PC-3 (cell line): ENCODE measurements around the gene CBX6. TPM values are rescaled to one million over a fixed set of nuclear protein-coding genes. Genes with fewer than 3 reads are reported as not detected.

Experiments
- ATAC-seq: fragments of 200-7000 bp; cut with Tn5 transposase; 2 replicates; pipeline ENCODE4 v1.9.1; 2020; ENCODE audit warnings: mild to moderate bottlenecking, moderate library complexity
- BruUV-seq: library from RNA; stranded (reverse); fragments of 400-500 nt; replicated peaks from 2 replicates; lab custom pipeline; 2021; lab: Mats Ljungman, UMichigan
- CTCF ChIA-PET: fragments of 300-600 bp; sonication (Branson Sonifier 250); formaldehyde crosslinking; loops from one replicate; lab custom pipeline; 2022; ENCODE audit warnings: antibody characterized with exemption; lab: Charles Lee
- POLR2A ChIA-PET: fragments of 300-600 bp; sonication (Branson Sonifier 250); formaldehyde crosslinking; loops from one replicate; lab custom pipeline; 2022; ENCODE audit warnings: antibody characterized with exemption; ENCODE audit not compliant: unreplicated experiment; lab: Charles Lee
- DNase-seq: peaks from one replicate; pipeline ENCODE4 v3.0.0-alpha.2; 2015
- H2AFZ ChIP-seq: fragments of 300-600 bp; sonication (generic); 2 replicates; pipeline ENCODE4 v1.6.0; 2016; ENCODE audit warnings: antibody characterized with exemption, low read length
- H3F3A ChIP-seq: fragments of 300-600 bp; sonication (generic); one replicate; pipeline ENCODE4 v1.6.0; 2017; ENCODE audit warnings: antibody characterized with exemption, low read length, control low read depth, mild to moderate bottlenecking; ENCODE audit not compliant: unreplicated experiment
- H3K27ac ChIP-seq: fragments of 300-600 bp; sonication (generic); 2 replicates; pipeline ENCODE4 v1.5.1; 2016; ENCODE audit warnings: mild to moderate bottlenecking, low read length
- H3K27me3 ChIP-seq: fragments of 300-600 bp; sonication (generic); 2 replicates; pipeline ENCODE4 v1.6.1; 2016; ENCODE audit warnings: low read length, mixed read lengths
- H3K36me3 ChIP-seq: fragments of 300-600 bp; sonication (generic); 2 replicates; pipeline ENCODE4 v1.6.1; 2016; ENCODE audit warnings: low read depth, mixed run types, low read length, mixed read lengths
- H3K4me1 ChIP-seq: fragments of 300-600 bp; sonication (generic); 2 replicates; pipeline ENCODE4 v1.5.1; 2016; ENCODE audit warnings: low read length; ENCODE audit not compliant: insufficient read depth
- H3K4me2 ChIP-seq: fragments of 300-600 bp; sonication (generic); 2 replicates; pipeline ENCODE4 v1.6.0; 2016; ENCODE audit warnings: low read length
- H3K4me3 ChIP-seq: fragments of 300-600 bp; sonication (generic); 2 replicates; pipeline ENCODE4 v1.5.1; 2016; ENCODE audit warnings: mild to moderate bottlenecking, low read length, mixed read lengths
- H3K79me2 ChIP-seq: fragments of 300-600 bp; sonication (generic); 2 replicates; pipeline ENCODE4 v1.6.1; 2017; ENCODE audit warnings: low read length, mixed read lengths
- H3K9ac ChIP-seq: fragments of 300-600 bp; sonication (generic); 2 replicates; pipeline ENCODE4 v1.6.0; 2016; ENCODE audit warnings: mild to moderate bottlenecking, low read length
- H3K9me2 ChIP-seq: fragments of 300-600 bp; sonication (generic); replicated peaks from 2 replicates; pipeline ENCODE4 v1.6.1; 2016; ENCODE audit warnings: mixed run types, low read length, mixed read lengths
- H3K9me3 ChIP-seq: fragments of 300-600 bp; sonication (generic); 2 replicates; pipeline ENCODE4 v1.6.1; 2016; ENCODE audit warnings: low read length, mixed read lengths
- H4K20me1 ChIP-seq: fragments of 300-600 bp; sonication (generic); 2 replicates; pipeline ENCODE4 v1.6.1; 2016; ENCODE audit warnings: low read length, mixed read lengths
- EZH2 ChIP-seq: fragments of 300-600 bp; sonication (generic); IDR thresholded peaks from one replicate; pipeline ENCODE4 v1.6.1; 2017; ENCODE audit warnings: antibody characterized with exemption, mild to moderate bottlenecking, low read length; ENCODE audit not compliant: unreplicated experiment
- EZH2phosphoT487 ChIP-seq: fragments of 300-600 bp; sonication (generic); IDR thresholded peaks from 2 replicates; pipeline ENCODE4 v1.6.1; 2018; ENCODE audit warnings: mild to moderate bottlenecking, antibody characterized with exemption, low read length, borderline replicate concordance
- intact Hi-C: fragments of 100-400 bp; cut with micrococcal nuclease; formaldehyde crosslinking; loops from 2 replicates; pipeline ENCODE4 v1.9.0; 2023
- total RNA-seq: library from RNA; depleted of rRNA; stranded (reverse); fragments of >200 nt; gene quantifications from 2 replicates; pipeline ENCODE4 v1.2.3, GENCODE V29; 2014
- TF ChIP-seq, protein P1 (sequence below): fragments of 300-600 bp; sonication (generic); conservative IDR thresholded peaks from 2 replicates; pipeline ENCODE4 v1.5.1; 2017; ENCODE audit warnings: antibody characterized with exemption, low read depth, mild to moderate bottlenecking, low read length

The CBX6 gene
- total RNA-seq, 1 experiment from 2014 or later: 37.5 TPM

DNA sequence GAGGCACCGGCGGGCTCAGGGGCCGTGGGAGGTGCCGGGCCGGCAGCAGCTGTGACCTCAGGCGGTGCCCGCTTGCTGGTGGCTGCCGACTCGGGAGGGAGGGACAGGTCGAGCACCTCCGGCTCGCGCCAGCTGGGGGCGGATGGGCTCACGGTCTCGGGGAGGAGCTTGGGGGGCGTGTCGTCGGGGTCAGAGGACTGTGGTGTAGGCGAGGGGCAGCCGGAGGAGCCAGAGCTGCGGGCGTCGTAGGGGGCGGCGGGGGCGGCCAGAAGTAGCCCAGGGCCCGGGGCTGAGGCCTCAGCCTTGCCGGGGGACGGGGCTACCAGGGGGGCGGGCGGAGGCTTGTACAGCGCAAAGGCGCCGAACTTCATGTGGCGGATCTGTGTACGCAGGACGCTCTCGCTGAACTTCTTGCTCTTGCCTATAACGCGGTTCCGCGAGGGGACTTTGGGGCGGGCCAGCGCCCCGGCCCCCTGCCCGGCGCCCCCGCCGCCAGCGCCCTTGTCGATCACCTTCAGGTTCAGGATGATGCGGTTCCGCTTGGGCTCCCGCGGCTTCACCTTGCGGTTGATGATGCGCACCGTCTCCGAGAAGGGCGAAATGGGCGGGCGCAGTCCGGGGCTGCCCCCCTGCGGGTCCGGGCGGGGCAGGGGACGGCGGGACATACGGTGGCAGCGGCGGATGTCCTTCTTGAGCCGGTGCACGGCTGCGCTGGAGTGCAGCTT lies 5.5 kb downstream of the CBX6 start:
- Histone ChIP-seq H3K27me3 (no peaks in the 10 kb centered on the region), H3K4me3 (no peak overlapping the region), H3K27ac (no peak overlapping the region), H3K9ac (no peak overlapping the region), H3K79me2 (peaks cover 34% of the 10 kb centered on the region), H4K20me1 (peaks cover 5% of the 10 kb centered on the region; the same call in 1 of the 2 replicates), H2AFZ (no peak overlapping the region), H3K9me3 (no peaks in the 10 kb centered on the region), H3K4me1 (peaks cover 10% of the 10 kb centered on the region), H3K36me3 (peaks cover 8% of the 10 kb centered on the region), H3K9me2 (no peaks in the 10 kb centered on the region), H3K4me2 (no peak overlapping the region), H3F3A (no peaks in the 10 kb centered on the region)
- ChIA-PET POLR2A (no interaction called here), CTCF (no interaction called here)
- DNase-seq (no peak), ATAC-seq (no peak)
- no TSS peak for BruUV-seq
- no peak for TF ChIP-seq EZH2phosphoT487
- intact Hi-C loops: no loop called here

DNA sequence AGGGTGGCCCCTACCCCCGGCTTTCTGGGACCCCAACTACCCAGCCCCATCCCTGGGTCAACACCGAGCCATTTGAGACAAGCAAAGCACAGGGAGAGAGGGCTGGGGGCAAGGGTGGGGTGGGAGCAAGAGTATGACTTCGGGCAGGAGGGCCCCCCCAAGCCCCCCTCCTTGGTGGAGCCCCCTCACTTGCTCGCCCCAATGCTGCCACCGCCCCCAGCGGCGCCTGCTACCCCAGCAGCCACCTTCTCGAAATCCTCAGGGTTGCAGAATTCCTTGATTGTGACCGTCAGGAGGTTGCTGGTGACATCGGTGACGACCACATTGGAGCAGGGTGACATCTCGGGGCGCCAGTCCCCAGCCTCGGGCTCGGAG lies 6.0 kb downstream of the CBX6 start:
- Histone ChIP-seq H4K20me1 (peaks cover 5% of the 10 kb centered on the region; the same call in 1 of the 2 replicates), H3F3A (no peaks in the 10 kb centered on the region), H3K4me1 (peaks cover 10% of the 10 kb centered on the region), H3K4me3 (no peak overlapping the region), H3K79me2 (peaks cover 29% of the 10 kb centered on the region), H3K4me2 (no peak overlapping the region), H3K9me2 (no peaks in the 10 kb centered on the region), H3K27me3 (no peaks in the 10 kb centered on the region), H3K9me3 (no peaks in the 10 kb centered on the region), H3K9ac (no peak overlapping the region), H3K27ac (no peak overlapping the region), H2AFZ (no peak overlapping the region), H3K36me3 (peaks cover 8% of the 10 kb centered on the region)
- no peak for DNase-seq
- intact Hi-C loops: no loop called here
- ChIA-PET CTCF (interaction anchor here (0.6 kb wide), 1 partner anchor 247 kb away, joined by 8 read pairs; no protein-coding TSS in a partner anchor), POLR2A (no interaction called here)
- BruUV-seq: no TSS peak
- TF ChIP-seq EZH2phosphoT487 (no peak), EZH2 (no peak)
- TF ChIP-seq, protein P1, sequence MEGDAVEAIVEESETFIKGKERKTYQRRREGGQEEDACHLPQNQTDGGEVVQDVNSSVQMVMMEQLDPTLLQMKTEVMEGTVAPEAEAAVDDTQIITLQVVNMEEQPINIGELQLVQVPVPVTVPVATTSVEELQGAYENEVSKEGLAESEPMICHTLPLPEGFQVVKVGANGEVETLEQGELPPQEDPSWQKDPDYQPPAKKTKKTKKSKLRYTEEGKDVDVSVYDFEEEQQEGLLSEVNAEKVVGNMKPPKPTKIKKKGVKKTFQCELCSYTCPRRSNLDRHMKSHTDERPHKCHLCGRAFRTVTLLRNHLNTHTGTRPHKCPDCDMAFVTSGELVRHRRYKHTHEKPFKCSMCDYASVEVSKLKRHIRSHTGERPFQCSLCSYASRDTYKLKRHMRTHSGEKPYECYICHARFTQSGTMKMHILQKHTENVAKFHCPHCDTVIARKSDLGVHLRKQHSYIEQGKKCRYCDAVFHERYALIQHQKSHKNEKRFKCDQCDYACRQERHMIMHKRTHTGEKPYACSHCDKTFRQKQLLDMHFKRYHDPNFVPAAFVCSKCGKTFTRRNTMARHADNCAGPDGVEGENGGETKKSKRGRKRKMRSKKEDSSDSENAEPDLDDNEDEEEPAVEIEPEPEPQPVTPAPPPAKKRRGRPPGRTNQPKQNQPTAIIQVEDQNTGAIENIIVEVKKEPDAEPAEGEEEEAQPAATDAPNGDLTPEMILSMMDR: no peak
- ATAC-seq: no peak

DNA sequence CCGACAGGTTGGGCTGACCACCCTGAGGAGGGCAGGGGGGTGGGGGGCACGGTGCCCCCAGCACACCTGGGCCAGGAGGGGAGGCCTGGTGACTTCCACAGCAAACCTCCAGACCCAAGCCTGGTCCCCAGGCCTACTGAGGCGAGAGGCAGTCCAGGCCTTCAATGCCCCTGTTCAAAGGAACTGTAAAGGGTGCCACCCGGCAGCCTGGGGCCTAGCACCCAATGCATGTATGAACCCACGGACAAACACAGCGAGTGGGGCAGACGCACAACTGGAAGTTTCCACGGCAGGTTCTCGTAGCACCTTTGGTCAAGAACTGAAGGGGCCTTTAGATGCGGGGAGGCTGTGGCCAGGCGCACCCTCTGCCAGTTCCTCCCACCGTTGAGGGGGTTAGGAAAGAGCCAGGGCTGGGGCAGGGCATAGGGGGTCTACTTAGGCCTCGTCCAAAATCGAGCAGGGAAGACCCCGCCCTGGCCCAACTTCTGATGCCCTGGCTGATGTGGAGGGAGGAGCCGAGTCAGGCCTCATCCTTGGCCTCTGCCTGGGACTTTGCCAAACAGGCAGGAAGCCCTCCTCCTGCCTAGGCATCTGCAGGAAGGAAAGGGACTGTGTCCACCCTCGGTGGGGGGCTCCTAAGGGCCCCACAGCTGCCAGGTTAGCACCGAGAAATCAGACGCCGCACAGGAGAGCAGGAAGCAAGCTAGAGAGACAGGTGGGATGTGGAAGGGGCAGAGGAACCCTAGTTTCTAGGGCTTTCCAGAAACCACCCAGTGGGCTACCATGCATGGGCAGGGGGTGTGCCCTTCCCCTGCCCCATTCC lies 6.6 kb downstream of the CBX6 start:
- H3K36me3 ChIP-seq: peaks cover 8% of the 10 kb centered on the region
- no peaks in the 10 kb centered on the region for H3K9me3 ChIP-seq
- no peak overlapping the region for H3K4me3 ChIP-seq
- POLR2A ChIA-PET: no interaction called here
- H3K4me1 ChIP-seq: peaks cover 6% of the 10 kb centered on the region
- no peak for DNase-seq
- intact Hi-C loops: no loop called here
- no peak for ATAC-seq
- TF ChIP-seq, protein P1: no peak
- TF ChIP-seq EZH2: no peak
- no peak for TF ChIP-seq EZH2phosphoT487
- no peak overlapping the region for H3K9ac ChIP-seq
- no peaks in the 10 kb centered on the region for H3K27me3 ChIP-seq
- H3K79me2 ChIP-seq: peaks cover 23% of the 10 kb centered on the region
- no peak overlapping the region for H2AFZ ChIP-seq
- no TSS peak for BruUV-seq
- H3F3A ChIP-seq: no peaks in the 10 kb centered on the region
- H3K27ac ChIP-seq: no peak overlapping the region
- H3K9me2 ChIP-seq: no peaks in the 10 kb centered on the region
- no peak overlapping the region for H3K4me2 ChIP-seq
- CTCF ChIA-PET: interaction anchor here (0.6 kb wide), 1 partner anchor 248 kb away, joined by 8 read pairs; no protein-coding TSS in a partner anchor
- H4K20me1 ChIP-seq: peaks cover 5% of the 10 kb centered on the region; the same call in 1 of the 2 replicates
